HepG2 (cell line): ENCODE results near the gene AGT. TPM values are rescaled to one million over a fixed set of nuclear protein-coding genes. Genes with fewer than 3 reads are reported as not detected.

Experiments
- ATAC-seq: fragments of 200-7000 bp; cut with Tn5 transposase; 3 replicates; pipeline ENCODE4 v1.9.1; 2020; ENCODE audit warnings: mild to moderate bottlenecking, moderate library complexity
- BruUV-seq: library from RNA; stranded (reverse); fragments of 400-500 nt; replicated peaks from 2 replicates; lab custom pipeline; 2021; lab: Mats Ljungman, UMichigan
- CTCF ChIA-PET: fragments of 300-600 bp; formaldehyde crosslinking; extraction: SDS; loops from one replicate; lab custom pipeline; 2021; ENCODE audit warnings: low total read pairs, inconsistent platforms, low intra/inter-chr PET ratio; lab: Yijun Ruan, JAX
- POLR2A ChIA-PET: fragments of 350-600 bp; sonication (Branson Sonifier 250); formaldehyde crosslinking; loops from one replicate; lab custom pipeline; 2020; ENCODE audit warnings: antibody characterized with exemption, inconsistent platforms; lab: Yijun Ruan, JAX
- DNase-seq: peaks from one replicate; pipeline ENCODE4 v3.0.0-alpha.2; 2015; ENCODE audit warnings: low spot score
- FAIRE-seq: peaks from 3 replicates; lab custom pipeline; 2011; peaks lifted over from hg19 to GRCh38; lab: Jason Lieb, UNC
- H2AFZ ChIP-seq: one replicate; pipeline ENCODE4 v1.6.1; 2011; ENCODE audit warnings: low read length, inconsistent platforms
- H3K27ac ChIP-seq: fragments of 300-600 bp; 3 replicates; pipeline ENCODE4 v1.8.0; 2011; ENCODE audit warnings: mixed run types, mild to moderate bottlenecking, mixed read lengths, low read length, inconsistent platforms; ENCODE audit not compliant: insufficient read depth; ENCODE audit errors: extremely low read length
- H3K27me3 ChIP-seq, 2 experiments: fragments of 200-600 bp in 1 of 2; 2 replicates in 1 of 2; 3 replicates in 1 of 2; pipeline versions ENCODE4 v1.6.0 to v1.8.0; 2011; ENCODE audit warnings: low read length in 2 of 2, mild to moderate bottlenecking in 2 of 2, moderate library complexity in 2 of 2, inconsistent platforms in 1 of 2; ENCODE audit not compliant: insufficient read depth in 2 of 2, control insufficient read depth in 1 of 2
- H3K36me3 ChIP-seq, 2 experiments: fragments of 200-600 bp in 1 of 2; replicated peaks in 1 of 2; 2 replicates in 1 of 2; 3 replicates in 1 of 2; pipeline versions ENCODE4 v1.5.1 to v1.8.0; 2011; ENCODE audit warnings: low read length in 2 of 2, inconsistent platforms in 1 of 2; ENCODE audit not compliant: insufficient read depth in 2 of 2, control insufficient read depth in 1 of 2
- H3K4me1 ChIP-seq: 2 replicates; pipeline ENCODE4 v1.5.1; 2012; ENCODE audit warnings: low read length, inconsistent platforms; ENCODE audit not compliant: insufficient read depth
- H3K4me2 ChIP-seq: 2 replicates; pipeline ENCODE4 v1.6.0; 2011; ENCODE audit warnings: low read depth, low read length, inconsistent platforms
- H3K4me3 ChIP-seq, 3 experiments: fragments of 200-600 bp in 1 of 3; sonication (generic), shearing (Covaris generic) in 1 of 3; replicated peaks in 1 of 3; 2 replicates each; pipeline ENCODE4 v1.5.1; 2011 to 2016; ENCODE audit warnings: low read length in 3 of 3, inconsistent platforms in 2 of 3, low read depth in 2 of 3, mild to moderate bottlenecking in 2 of 3, control low read depth in 1 of 3, mixed read lengths in 1 of 3; ENCODE audit not compliant: insufficient read depth in 1 of 3
- H3K79me2 ChIP-seq: one replicate; pipeline ENCODE4 v1.6.1; 2011; ENCODE audit warnings: low read length, inconsistent platforms; ENCODE audit not compliant: insufficient read depth
- H3K9ac ChIP-seq: 2 replicates; pipeline ENCODE4 v1.6.0; 2011; ENCODE audit warnings: mild to moderate bottlenecking, low read depth, low read length, inconsistent platforms; ENCODE audit not compliant: insufficient read depth
- H3K9me3 ChIP-seq: 2 replicates; pipeline ENCODE4 v1.5.1; 2012; ENCODE audit warnings: mild to moderate bottlenecking, low read length
- H4K20me1 ChIP-seq: 2 replicates; pipeline ENCODE4 v1.6.0; 2011; ENCODE audit warnings: inconsistent platforms, mild to moderate bottlenecking, low read length, moderate library complexity; ENCODE audit not compliant: insufficient read depth
- HNRNPL ChIP-seq: fragments of 200-400 bp; formaldehyde crosslinking; IDR thresholded peaks from 2 replicates; pipeline ENCODE4 v1.6.1; 2017; ENCODE audit warnings: mild to moderate bottlenecking, low read depth, low read length
- KDM3A ChIP-seq: IDR thresholded peaks from 2 replicates; pipeline ENCODE4 v1.6.1; 2018; ENCODE audit warnings: low read depth, missing compliant biosample characterization
- SRSF1 ChIP-seq: fragments of 200-400 bp; formaldehyde crosslinking; optimal IDR thresholded peaks from 2 replicates; pipeline ENCODE3; 2017; ENCODE audit warnings: mild to moderate bottlenecking, low read depth, low read length, moderate library complexity
- STAT6 ChIP-seq: sonication (generic); formaldehyde crosslinking; IDR thresholded peaks from 2 replicates; pipeline ENCODE4 v1.4.0; 2020; ENCODE audit warnings: missing genetic modification reagents, mild to moderate bottlenecking, borderline replicate concordance
- THAP9 ChIP-seq: sonication (generic); formaldehyde crosslinking; IDR thresholded peaks from 2 replicates; pipeline ENCODE4; 2020; ENCODE audit warnings: missing genetic modification reagents, mild to moderate bottlenecking, borderline replicate concordance
- ZNF331 ChIP-seq: sonication (generic); formaldehyde crosslinking; IDR thresholded peaks from 2 replicates; pipeline ENCODE4 v1.4.0; 2020; ENCODE audit warnings: missing genetic modification reagents
- ZNF335 ChIP-seq: sonication (generic); formaldehyde crosslinking; IDR thresholded peaks from 2 replicates; pipeline ENCODE4 v1.4.0; 2020; ENCODE audit warnings: missing genetic modification reagents
- ZNF383 ChIP-seq: sonication (generic); formaldehyde crosslinking; IDR thresholded peaks from 2 replicates; pipeline ENCODE4 v1.4.0; 2020; ENCODE audit warnings: missing genetic modification reagents, mild to moderate bottlenecking, borderline replicate concordance
- ZNF605 ChIP-seq: sonication (generic); formaldehyde crosslinking; IDR thresholded peaks from 2 replicates; pipeline ENCODE4 v1.8.0; 2022; ENCODE audit warnings: mild to moderate bottlenecking, missing genetic modification reagents
- ZNF607 ChIP-seq: sonication (generic); formaldehyde crosslinking; IDR thresholded peaks from 2 replicates; pipeline ENCODE4 v1.5.1; 2020; ENCODE audit warnings: missing genetic modification reagents, mild to moderate bottlenecking, borderline replicate concordance
- ZNF768 ChIP-seq: sonication (generic); formaldehyde crosslinking; IDR thresholded peaks from 2 replicates; pipeline ENCODE4 v1.4.0; 2020; ENCODE audit warnings: missing genetic modification reagents
- WGBS: methylation state at CpG from one replicate; pipeline ENCODE4 v1.1.6; 2017; ENCODE audit warnings: low lambda C conversion rate; 5-methylcytosine and 5-hydroxymethylcytosine counted together
- in situ Hi-C: cut with HindIII; loops from 2 replicates; pipeline ENCODE4 v1.10.0; 2017; ENCODE audit warnings: low pct_unique_long_range_greater_than_20kb; ENCODE audit not compliant: extremely low pct_ligation_motif_present
- intact Hi-C: fragments of 100-400 bp; cut with micrococcal nuclease; formaldehyde crosslinking; loops from one replicate; pipeline ENCODE4 v1.10.0; 2022; ENCODE audit not compliant: unreplicated experiment
- polyA plus RNA-seq, 8 experiments: library from polyadenylated mRNA; depleted of rRNA in 3 of 8; stranded (reverse) in 7 of 8; unstranded in 1 of 8; fragments of >200 nt; fragmentation: Illumina TruSeq in 4 of 8; extraction: Trizol in 4 of 8; gene quantifications; 2 replicates each; pipeline versions ENCODE4 v1.2.1 to v1.2.3, GENCODE V29; 2011 to 2016; ENCODE audit warnings: low read depth in 4 of 8, missing spikeins in 1 of 8, mixed read lengths in 1 of 8; ENCODE audit not compliant: insufficient read depth in 1 of 8
- total RNA-seq, 5 experiments: library from RNA; depleted of rRNA; stranded (reverse); fragments of >200 nt; fragmentation: Illumina TruSeq; extraction: Trizol; gene quantifications; 2 replicates each; pipeline ENCODE4 v1.2.3, GENCODE V29; 2016; ENCODE audit warnings: low read depth in 1 of 5
- TF ChIP-seq, protein P1 (sequence below): sonication (generic); formaldehyde crosslinking; IDR thresholded peaks from 2 replicates; pipeline ENCODE4 v1.4.0; 2020; ENCODE audit warnings: mild to moderate bottlenecking, missing genetic modification reagents

Gene AGT
- total and polyA plus RNA-seq, 2 of the 13 experiments (the other 11 are each of a cell fraction or from before 2014, with no cell fraction given): 892 to 2,071 TPM

DNA sequence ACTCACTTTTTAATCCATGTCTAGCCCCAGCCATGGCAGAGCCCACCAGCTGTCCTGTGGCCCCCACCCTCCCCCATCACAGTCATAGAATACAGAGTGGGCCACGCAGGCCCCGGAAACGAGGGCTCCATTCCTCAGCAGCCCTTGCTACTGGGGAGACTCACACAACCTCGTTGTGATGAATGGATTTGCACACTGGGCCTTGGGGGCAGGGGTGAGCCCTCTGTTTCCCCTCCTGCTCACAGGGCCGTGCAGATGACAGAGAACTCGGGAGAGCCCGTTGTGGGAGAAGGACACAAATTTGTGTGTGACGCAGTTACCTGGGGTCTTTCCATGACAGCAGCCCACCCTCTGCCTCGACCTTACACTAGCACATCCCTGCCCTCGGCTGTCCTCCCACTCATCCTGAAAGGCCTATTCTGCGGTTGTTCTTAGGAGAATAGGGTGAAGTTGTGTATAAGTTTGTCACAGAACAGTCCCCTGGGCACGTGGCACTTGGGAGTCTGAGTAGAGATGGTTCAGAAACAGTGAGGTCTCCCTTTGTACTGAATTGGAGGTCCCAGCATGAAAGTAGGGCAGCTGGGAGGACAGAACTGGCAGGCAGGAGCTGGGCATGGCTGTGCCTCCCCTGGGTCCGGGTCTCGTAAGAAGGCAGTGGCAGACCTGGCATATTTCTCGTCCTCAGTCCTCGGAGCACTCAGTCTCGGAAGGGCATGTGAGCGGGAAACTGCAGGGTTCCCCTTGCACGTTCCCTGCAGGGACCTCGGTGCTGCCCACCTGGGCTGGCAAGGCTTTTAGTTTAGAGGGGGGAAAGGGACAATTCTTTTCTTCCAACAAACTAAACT lies 6.8 kb downstream of the AGT start:
- POLR2A ChIA-PET: interaction anchor here (1.8 to 2.0 kb wide), 2 partner anchors 21 to 46 kb away, joined by 15 to 25 read pairs; no protein-coding TSS in a partner anchor
- Histone ChIP-seq H4K20me1 (peaks cover 89% of the 10 kb centered on the region), H2AFZ (no peak overlapping the region), H3K27ac (peak overlapping the region; percentile 93), H3K4me2 (peak overlapping the region; percentile 97), H3K9me3 (no peaks in the 10 kb centered on the region), H3K9ac (peak overlapping the region; percentile 56), H3K79me2 (peaks cover 68% of the 10 kb centered on the region), H3K27me3 (no peaks in the 10 kb centered on the region), H3K36me3 (peaks cover 32 to 63% of the 10 kb centered on the region in 2 experiments), H3K4me3 (peak overlapping the region; percentile 20 to 92 (median 41)), H3K4me1 (peaks cover 100% of the 10 kb centered on the region)
- CTCF ChIA-PET: no interaction called here
- intact Hi-C loops: no loop called here
- in situ Hi-C loops: no loop called here
- no TSS peak for BruUV-seq
- 60% methylated on average over 8 of the region's 20 CpGs for WGBS
- ATAC-seq (no peak), DNase-seq (no peak), FAIRE-seq (no peak)
- TF ChIP-seq ZNF331 (CRISPR knock-in tag): no peak
- TF ChIP-seq, protein P1, sequence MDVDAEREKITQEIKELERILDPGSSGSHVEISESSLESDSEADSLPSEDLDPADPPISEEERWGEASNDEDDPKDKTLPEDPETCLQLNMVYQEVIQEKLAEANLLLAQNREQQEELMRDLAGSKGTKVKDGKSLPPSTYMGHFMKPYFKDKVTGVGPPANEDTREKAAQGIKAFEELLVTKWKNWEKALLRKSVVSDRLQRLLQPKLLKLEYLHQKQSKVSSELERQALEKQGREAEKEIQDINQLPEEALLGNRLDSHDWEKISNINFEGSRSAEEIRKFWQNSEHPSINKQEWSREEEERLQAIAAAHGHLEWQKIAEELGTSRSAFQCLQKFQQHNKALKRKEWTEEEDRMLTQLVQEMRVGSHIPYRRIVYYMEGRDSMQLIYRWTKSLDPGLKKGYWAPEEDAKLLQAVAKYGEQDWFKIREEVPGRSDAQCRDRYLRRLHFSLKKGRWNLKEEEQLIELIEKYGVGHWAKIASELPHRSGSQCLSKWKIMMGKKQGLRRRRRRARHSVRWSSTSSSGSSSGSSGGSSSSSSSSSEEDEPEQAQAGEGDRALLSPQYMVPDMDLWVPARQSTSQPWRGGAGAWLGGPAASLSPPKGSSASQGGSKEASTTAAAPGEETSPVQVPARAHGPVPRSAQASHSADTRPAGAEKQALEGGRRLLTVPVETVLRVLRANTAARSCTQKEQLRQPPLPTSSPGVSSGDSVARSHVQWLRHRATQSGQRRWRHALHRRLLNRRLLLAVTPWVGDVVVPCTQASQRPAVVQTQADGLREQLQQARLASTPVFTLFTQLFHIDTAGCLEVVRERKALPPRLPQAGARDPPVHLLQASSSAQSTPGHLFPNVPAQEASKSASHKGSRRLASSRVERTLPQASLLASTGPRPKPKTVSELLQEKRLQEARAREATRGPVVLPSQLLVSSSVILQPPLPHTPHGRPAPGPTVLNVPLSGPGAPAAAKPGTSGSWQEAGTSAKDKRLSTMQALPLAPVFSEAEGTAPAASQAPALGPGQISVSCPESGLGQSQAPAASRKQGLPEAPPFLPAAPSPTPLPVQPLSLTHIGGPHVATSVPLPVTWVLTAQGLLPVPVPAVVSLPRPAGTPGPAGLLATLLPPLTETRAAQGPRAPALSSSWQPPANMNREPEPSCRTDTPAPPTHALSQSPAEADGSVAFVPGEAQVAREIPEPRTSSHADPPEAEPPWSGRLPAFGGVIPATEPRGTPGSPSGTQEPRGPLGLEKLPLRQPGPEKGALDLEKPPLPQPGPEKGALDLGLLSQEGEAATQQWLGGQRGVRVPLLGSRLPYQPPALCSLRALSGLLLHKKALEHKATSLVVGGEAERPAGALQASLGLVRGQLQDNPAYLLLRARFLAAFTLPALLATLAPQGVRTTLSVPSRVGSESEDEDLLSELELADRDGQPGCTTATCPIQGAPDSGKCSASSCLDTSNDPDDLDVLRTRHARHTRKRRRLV (CRISPR knock-in tag): no peak
- no peak for TF ChIP-seq SRSF1
- no peak for TF ChIP-seq ZNF607 (CRISPR knock-in tag)
- 0 out of 2 replicates have a peak, but pooled peaks have one; percentile 26 for TF ChIP-seq THAP9
- no peak for TF ChIP-seq KDM3A (CRISPR knock-in tag)
- TF ChIP-seq ZNF383 (CRISPR knock-in tag): no peak
- TF ChIP-seq STAT6 (CRISPR knock-in tag): no peak
- no peak for TF ChIP-seq ZNF335
- TF ChIP-seq HNRNPL: peak; percentile 18; the same call in 1 of the 2 replicates
- no peak for TF ChIP-seq ZNF768 (CRISPR knock-in tag)
- 0 out of 2 replicates have a peak, but pooled peaks have one; percentile 14 for TF ChIP-seq ZNF605 (CRISPR knock-in tag)
